Erythroblast (primary cell): Measurements from ENCODE around the gene CELSR3.

ENCODE experiments used
- GATA1 ChIP-seq: IDR thresholded peaks from 2 replicates; pipeline ENCODE4 v1.6.1; 2011; ENCODE audit warnings: low read depth, mild to moderate bottlenecking, control low read depth, low read length, moderate library complexity
- POLR2A ChIP-seq: IDR thresholded peaks from 2 replicates; pipeline ENCODE4 v1.6.1; 2011; ENCODE audit warnings: mild to moderate bottlenecking, low read length

GRCh38 chr3:48591886-48592518 lies 70.7 kb downstream of the CELSR3 start:
- no peak for TF ChIP-seq POLR2A
- no peak for TF ChIP-seq GATA1
